NCI-H2107 (cell line): ENCODE results near the gene RPA1.
"Not testable (repeated sequence)": the region's sequence is repeated elsewhere in the genome, so short reads cannot be mapped to it uniquely, and the experiment has no call there.

Experiments
- DNase-seq: peaks from one replicate; lab custom pipeline; 2025; lab: John Stamatoyannopoulos, UW

Gene RPA1

GRCh38 chr17:1829592-1830257, at the start of gene RPA1, which contains the start of gene SMYD4:
RPA1 (plus strand) TSS chr17:1830005; CDS start chr17:1830094, 89 bp downstream.
SMYD4 (minus strand) TSS chr17:1829902; CDS start chr17:1827994, 1,908 bp downstream.
- peak; percentile 60 for DNase-seq

- no peak for DNase-seq
Observed at GRCh38 chr17:1782171-1782567, 47.6 kb upstream of the RPA1 start.

GRCh38 chr17:1783271-1783670, 46.5 kb upstream of the RPA1 start:
- DNase-seq: no peak

- no peak for DNase-seq
Observed at GRCh38 chr17:1783834-1784611, 45.8 kb upstream of the RPA1 start.

- no peak for DNase-seq
Observed at GRCh38 chr17:1785930-1786329, 43.9 kb upstream of the RPA1 start.

- DNase-seq: no peak
Observed at GRCh38 chr17:1786708-1787107, 43.1 kb upstream of the RPA1 start.

GRCh38 chr17:1787301-1787902, 42.4 kb upstream of the RPA1 start:
- DNase-seq: no peak

GRCh38 chr17:1789936-1790335, 39.9 kb upstream of the RPA1 start:
- DNase-seq: no peak

GRCh38 chr17:1792495-1793446, 37.0 kb upstream of the RPA1 start:
- no peak for DNase-seq

GRCh38 chr17:1793447-1793806, 36.4 kb upstream of the RPA1 start:
- no peak for DNase-seq

- no peak for DNase-seq
Observed at GRCh38 chr17:1796800-1797199, 33.0 kb upstream of the RPA1 start.

GRCh38 chr17:1797323-1797722, 32.5 kb upstream of the RPA1 start:
- no peak for DNase-seq

GRCh38 chr17:1797846-1798245, 32.0 kb upstream of the RPA1 start:
- not testable (repeated sequence) for DNase-seq

GRCh38 chr17:1800240-1800639, 29.6 kb upstream of the RPA1 start:
- DNase-seq: no peak

GRCh38 chr17:1800712-1801111, 29.1 kb upstream of the RPA1 start:
- DNase-seq: no peak

GRCh38 chr17:1802429-1802828, 27.4 kb upstream of the RPA1 start:
- no peak for DNase-seq

- no peak for DNase-seq
Observed at GRCh38 chr17:1803280-1803679, 26.5 kb upstream of the RPA1 start.

GRCh38 chr17:1807890-1808289, 21.9 kb upstream of the RPA1 start:
- DNase-seq: no peak

- no peak for DNase-seq
Observed at GRCh38 chr17:1808644-1809043, 21.2 kb upstream of the RPA1 start.

GRCh38 chr17:1809815-1810214, 20.0 kb upstream of the RPA1 start:
- not testable (repeated sequence) for DNase-seq

- no peak for DNase-seq
Observed at GRCh38 chr17:1810450-1811103, 19.2 kb upstream of the RPA1 start.
